Suprapubic skin (tissue), 4 donors: ENCODE data around the gene SLC9A9.

ENCODE experiments used
- CTCF ChIP-seq, 2 donors: fragments of 200-600 bp in 1 of 2; fragments of 450-650 bp in 1 of 2; sonication (generic) in 1 of 2; IDR thresholded peaks; one replicate each; pipeline ENCODE4 v1.5.1; 2016 to 2019; ENCODE audit warnings: antibody characterized with exemption in 2 of 2, mild to moderate bottlenecking in 1 of 2, moderate library complexity in 1 of 2
- EP300 ChIP-seq: sonication (generic); formaldehyde crosslinking; IDR thresholded peaks from one replicate; pipeline ENCODE4 v1.6.1; 2017; ENCODE audit warnings: antibody characterized with exemption
- POLR2A ChIP-seq, 2 donors: fragments of 450-650 bp; IDR thresholded peaks; one replicate each; pipeline ENCODE4 v1.6.1; 2017; ENCODE audit warnings: antibody characterized with exemption in 2 of 2, mild to moderate bottlenecking in 2 of 2, moderate library complexity in 2 of 2
- POLR2AphosphoS5 ChIP-seq, 3 donors: sonication (generic); formaldehyde crosslinking; IDR thresholded peaks; one replicate each; pipeline ENCODE4 v1.6.1; 2017; ENCODE audit warnings: antibody characterized with exemption in 3 of 3

GRCh38 chr3:143604402-143605185, 243.7 kb downstream of the SLC9A9 start:
- TF ChIP-seq POLR2A (IDR thresholded peaks at IDR 0.05): no peak
- TF ChIP-seq CTCF (IDR thresholded peaks at IDR 0.05): no peak
- TF ChIP-seq POLR2AphosphoS5 (IDR thresholded peaks at IDR 0.05): no peak
- TF ChIP-seq EP300: no peak
